Measurements from ENCODE around the gene LITAFD.

Gene LITAFD

DNA sequence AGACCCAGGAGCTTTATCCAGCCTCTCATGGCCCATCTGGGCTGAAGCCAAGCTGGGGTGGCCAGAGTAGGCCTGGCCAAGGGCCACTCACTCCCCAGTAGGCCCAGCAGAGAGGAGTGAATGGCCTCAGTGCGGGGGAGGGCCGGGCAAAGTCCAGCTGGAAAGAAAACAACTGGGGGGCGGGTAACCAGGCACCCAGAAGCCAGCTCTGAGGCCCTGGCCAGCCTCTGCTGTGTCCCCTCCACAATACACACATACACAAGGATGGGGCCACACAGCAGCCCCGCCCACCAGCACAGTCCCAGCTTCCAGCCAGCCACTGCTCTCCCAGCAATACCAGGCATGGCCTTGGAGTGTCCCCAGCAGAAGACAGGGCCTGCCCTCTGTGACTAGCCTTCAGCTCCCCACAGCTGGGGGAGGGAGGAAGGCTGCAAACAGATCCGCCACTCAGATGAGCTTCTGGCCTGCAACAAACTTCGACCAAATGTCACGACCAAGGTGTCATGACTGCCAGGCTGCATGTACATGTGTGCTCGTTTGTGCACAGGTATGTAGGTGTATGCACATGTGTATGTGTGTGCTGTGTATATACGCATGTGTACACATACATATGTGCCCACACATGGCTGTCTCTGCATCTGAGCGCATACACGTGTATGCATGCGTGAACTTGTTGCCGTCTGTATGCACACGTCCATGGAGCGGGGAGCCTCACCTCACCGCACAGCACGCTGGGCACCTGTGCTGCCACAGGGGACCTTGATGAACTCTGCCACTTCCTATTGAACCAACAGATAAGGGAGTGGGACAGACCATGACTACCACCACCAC lies 18.3 kb upstream of the LITAFD start:
- no peak overlapping the region for H3K27ac ChIP-seq
- H3K9ac ChIP-seq: no peak overlapping the region
- peaks cover 84% of the 10 kb centered on the region for H3K79me2 ChIP-seq (ENCODE audit: insufficient read depth, low read depth)
- H3K4me2 ChIP-seq: no peak overlapping the region
- H3K4me3 ChIP-seq (IDR thresholded peaks at IDR 0.05; ENCODE audit: insufficient read depth, low read depth, low read length): no peak overlapping the region
- H3K4me1 ChIP-seq (ENCODE audit: low read depth, poor library complexity, severe bottlenecking): peaks cover 21% of the 10 kb centered on the region
- H4K20me1 ChIP-seq (ENCODE audit: insufficient read depth): peaks cover 6% of the 10 kb centered on the region; the same call in 1 of the 2 replicates
- H3K27me3 ChIP-seq (ENCODE audit: insufficient read depth, low read depth): no peaks in the 10 kb centered on the region
- TF ChIP-seq, protein P1, sequence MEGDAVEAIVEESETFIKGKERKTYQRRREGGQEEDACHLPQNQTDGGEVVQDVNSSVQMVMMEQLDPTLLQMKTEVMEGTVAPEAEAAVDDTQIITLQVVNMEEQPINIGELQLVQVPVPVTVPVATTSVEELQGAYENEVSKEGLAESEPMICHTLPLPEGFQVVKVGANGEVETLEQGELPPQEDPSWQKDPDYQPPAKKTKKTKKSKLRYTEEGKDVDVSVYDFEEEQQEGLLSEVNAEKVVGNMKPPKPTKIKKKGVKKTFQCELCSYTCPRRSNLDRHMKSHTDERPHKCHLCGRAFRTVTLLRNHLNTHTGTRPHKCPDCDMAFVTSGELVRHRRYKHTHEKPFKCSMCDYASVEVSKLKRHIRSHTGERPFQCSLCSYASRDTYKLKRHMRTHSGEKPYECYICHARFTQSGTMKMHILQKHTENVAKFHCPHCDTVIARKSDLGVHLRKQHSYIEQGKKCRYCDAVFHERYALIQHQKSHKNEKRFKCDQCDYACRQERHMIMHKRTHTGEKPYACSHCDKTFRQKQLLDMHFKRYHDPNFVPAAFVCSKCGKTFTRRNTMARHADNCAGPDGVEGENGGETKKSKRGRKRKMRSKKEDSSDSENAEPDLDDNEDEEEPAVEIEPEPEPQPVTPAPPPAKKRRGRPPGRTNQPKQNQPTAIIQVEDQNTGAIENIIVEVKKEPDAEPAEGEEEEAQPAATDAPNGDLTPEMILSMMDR (conservative IDR thresholded peaks at IDR 0.05; ENCODE audit: low read depth, low read length): no peak
- no peak overlapping the region for H2AFZ ChIP-seq (ENCODE audit: low read depth)
- H3K36me3 ChIP-seq (ENCODE audit: insufficient read depth): no peaks in the 10 kb centered on the region; the same call in 1 of the 2 replicates

DNA sequence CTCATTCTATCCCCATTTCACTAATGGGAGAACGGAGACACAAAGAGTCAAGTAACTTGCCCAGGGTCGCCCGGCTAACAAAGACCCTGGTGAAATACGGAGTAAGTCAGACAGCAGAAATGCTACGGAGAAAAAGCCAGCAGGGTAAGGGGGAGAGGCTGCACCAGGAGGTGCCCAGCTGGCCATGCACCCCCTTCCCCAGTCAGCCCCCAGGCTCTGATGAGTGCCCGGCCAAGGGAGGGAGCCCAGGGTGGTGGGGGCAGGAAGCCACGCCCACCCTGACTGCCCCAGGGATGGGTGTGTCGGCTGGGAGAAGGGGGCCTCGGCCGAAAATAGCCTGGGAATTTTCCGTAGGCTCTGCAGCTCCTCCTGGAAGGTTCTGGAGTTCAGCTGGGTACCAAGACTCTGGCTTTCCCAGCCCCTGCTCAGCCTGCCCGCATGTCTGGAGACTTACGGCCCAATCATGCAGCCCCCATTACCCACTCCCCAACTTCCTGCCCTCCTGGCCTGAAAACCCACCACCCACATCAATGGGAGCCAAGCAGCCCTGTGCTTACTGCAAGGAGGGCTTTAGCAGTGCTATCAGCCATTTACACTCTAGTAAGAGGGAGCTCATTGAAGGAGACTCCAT lies 17.6 kb upstream of the LITAFD start:
- H3K4me2 ChIP-seq: no peak overlapping the region
- H3K36me3 ChIP-seq (ENCODE audit: insufficient read depth): no peaks in the 10 kb centered on the region
- peaks cover 6% of the 10 kb centered on the region; the same call in 1 of the 2 replicates for H4K20me1 ChIP-seq (ENCODE audit: insufficient read depth)

GRCh38 chr16:8865145-8865882 lies 16.8 kb upstream of the LITAFD start:
- Histone ChIP-seq H3K27me3 (ENCODE audit: insufficient read depth, low read depth) (no peaks in the 10 kb centered on the region), H3K4me2 (no peak overlapping the region), H4K20me1 (ENCODE audit: insufficient read depth) (peaks cover 6% of the 10 kb centered on the region; the same call in 1 of the 2 replicates), H3K36me3 (ENCODE audit: insufficient read depth) (no peaks in the 10 kb centered on the region), H3K27ac (no peak overlapping the region), H3K79me2 (ENCODE audit: insufficient read depth, low read depth) (peaks cover 76% of the 10 kb centered on the region), H2AFZ (ENCODE audit: low read depth) (no peak overlapping the region), H3K4me1 (ENCODE audit: low read depth, poor library complexity, severe bottlenecking) (peaks cover 27% of the 10 kb centered on the region), H3K4me3 (IDR thresholded peaks at IDR 0.05; ENCODE audit: insufficient read depth, low read depth, low read length) (no peak overlapping the region), H3K9ac (no peak overlapping the region)
- TF ChIP-seq, protein P1 (conservative IDR thresholded peaks at IDR 0.05; ENCODE audit: low read depth, low read length): no peak

More for the DNA sequence above, 17.6 kb upstream of the LITAFD start:
- Histone ChIP-seq H3K4me1 (ENCODE audit: low read depth, poor library complexity, severe bottlenecking) (peaks cover 24% of the 10 kb centered on the region), H2AFZ (ENCODE audit: low read depth) (no peak overlapping the region), H3K79me2 (ENCODE audit: insufficient read depth, low read depth) (peaks cover 82% of the 10 kb centered on the region), H3K4me3 (IDR thresholded peaks at IDR 0.05; ENCODE audit: insufficient read depth, low read depth, low read length) (no peak overlapping the region), H3K9ac (no peak overlapping the region), H3K27me3 (ENCODE audit: insufficient read depth, low read depth) (no peaks in the 10 kb centered on the region), H3K27ac (no peak overlapping the region)
- TF ChIP-seq, protein P1 (conservative IDR thresholded peaks at IDR 0.05; ENCODE audit: low read depth, low read length): no peak

DNA sequence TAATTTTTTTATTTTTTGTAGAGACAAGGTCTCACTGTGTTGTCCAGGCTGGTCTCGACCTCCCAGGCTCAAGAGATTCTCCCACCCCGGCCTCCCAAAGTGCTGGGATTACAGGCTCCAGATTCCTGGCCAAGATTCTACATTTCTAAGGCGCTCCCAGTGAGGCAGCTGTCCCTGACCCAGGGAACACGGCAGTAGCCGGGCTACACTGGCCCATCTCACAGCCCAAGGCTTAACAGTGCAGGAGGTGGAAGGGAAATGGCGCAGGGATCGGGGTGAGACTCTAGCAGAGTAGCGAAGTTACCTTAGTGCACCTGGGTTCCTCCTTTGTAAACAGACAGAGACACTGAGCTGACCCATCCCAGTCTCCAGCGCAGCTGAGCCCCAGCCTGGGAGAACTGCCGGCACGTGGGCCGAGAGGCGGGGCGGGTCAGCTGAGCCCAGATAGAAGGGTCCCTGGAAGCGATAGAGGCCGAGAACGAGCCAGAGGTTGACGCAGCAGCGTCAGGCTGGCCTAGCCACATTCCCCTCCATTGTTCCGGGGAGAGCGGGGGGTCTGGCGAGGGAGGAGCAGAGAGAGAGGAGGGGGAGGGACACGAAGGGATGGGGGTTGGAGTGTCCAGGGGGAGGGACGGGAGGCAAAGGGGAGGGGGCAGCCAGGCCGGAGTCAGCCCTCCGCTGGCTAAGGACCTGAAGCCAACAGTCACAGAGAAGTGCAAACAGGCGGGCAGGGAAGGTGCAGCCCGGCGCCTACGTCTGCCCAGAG lies 15.8 kb upstream of the LITAFD start:
- Histone ChIP-seq H3K4me3 (IDR thresholded peaks at IDR 0.05; ENCODE audit: insufficient read depth, low read depth, low read length) (no peak overlapping the region), H3K4me1 (ENCODE audit: low read depth, poor library complexity, severe bottlenecking) (peaks cover 27% of the 10 kb centered on the region), H3K79me2 (ENCODE audit: insufficient read depth, low read depth) (peaks cover 67% of the 10 kb centered on the region), H3K27me3 (ENCODE audit: insufficient read depth, low read depth) (no peaks in the 10 kb centered on the region), H3K27ac (no peak overlapping the region), H3K4me2 (peak overlapping the region; percentile 93), H2AFZ (ENCODE audit: low read depth) (no peak overlapping the region), H3K36me3 (ENCODE audit: insufficient read depth) (no peaks in the 10 kb centered on the region), H4K20me1 (ENCODE audit: insufficient read depth) (peaks cover 6% of the 10 kb centered on the region; the same call in 1 of the 2 replicates), H3K9ac (no peak overlapping the region)
- TF ChIP-seq, protein P1 (conservative IDR thresholded peaks at IDR 0.05; ENCODE audit: low read depth, low read length): no peak
